ENCODE measurements around the gene ZDHHC14. TPM values are rescaled to one million over a fixed set of nuclear protein-coding genes. Genes with fewer than 3 reads are reported as not detected.
A peak's percentile ranks its signal among the peaks of the same experiment; 100 is the strongest.

The ZDHHC14 gene
- total RNA-seq, 1 donor from 2014 or later, result 5.1 TPM

DNA sequence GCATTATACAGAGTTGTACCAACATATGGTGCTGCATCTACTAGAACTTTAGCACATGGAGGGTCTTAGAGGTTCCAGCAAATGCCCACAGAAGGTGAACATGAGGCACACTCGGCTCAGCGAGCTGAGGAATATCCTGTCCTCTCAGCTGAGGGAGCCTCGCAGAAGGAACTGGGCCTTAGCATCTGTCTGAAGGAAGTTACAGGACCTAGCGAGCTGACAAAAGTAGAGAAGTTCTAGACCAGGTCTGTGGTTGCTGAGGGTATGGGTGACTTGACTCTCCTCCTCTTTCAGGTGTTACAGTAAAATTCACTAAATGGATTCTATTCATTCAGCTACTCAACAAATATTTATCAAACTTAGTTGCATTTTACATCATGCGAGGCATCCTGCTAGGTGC, 157.2 kb downstream of the ZDHHC14 start:
- no peak for DNase-seq
- H3K4me1 Mint-ChIP-seq (ENCODE audit: low read depth, unreplicated experiment), result peaks cover 32% of the 10 kb centered on the region
- H3K36me3 Mint-ChIP-seq (ENCODE audit: unreplicated experiment), result peaks cover 8% of the 10 kb centered on the region
- peaks cover 7% of the 10 kb centered on the region for H3K27me3 Mint-ChIP-seq (ENCODE audit: unreplicated experiment)
- no peak overlapping the region for H3K4me3 Mint-ChIP-seq (ENCODE audit: unreplicated experiment)
- no peak overlapping the region for H3K27ac Mint-ChIP-seq (ENCODE audit: unreplicated experiment)
- peaks cover 9% of the 10 kb centered on the region for H3K9me3 Mint-ChIP-seq (ENCODE audit: unreplicated experiment)
- TF ChIP-seq, protein P1, sequence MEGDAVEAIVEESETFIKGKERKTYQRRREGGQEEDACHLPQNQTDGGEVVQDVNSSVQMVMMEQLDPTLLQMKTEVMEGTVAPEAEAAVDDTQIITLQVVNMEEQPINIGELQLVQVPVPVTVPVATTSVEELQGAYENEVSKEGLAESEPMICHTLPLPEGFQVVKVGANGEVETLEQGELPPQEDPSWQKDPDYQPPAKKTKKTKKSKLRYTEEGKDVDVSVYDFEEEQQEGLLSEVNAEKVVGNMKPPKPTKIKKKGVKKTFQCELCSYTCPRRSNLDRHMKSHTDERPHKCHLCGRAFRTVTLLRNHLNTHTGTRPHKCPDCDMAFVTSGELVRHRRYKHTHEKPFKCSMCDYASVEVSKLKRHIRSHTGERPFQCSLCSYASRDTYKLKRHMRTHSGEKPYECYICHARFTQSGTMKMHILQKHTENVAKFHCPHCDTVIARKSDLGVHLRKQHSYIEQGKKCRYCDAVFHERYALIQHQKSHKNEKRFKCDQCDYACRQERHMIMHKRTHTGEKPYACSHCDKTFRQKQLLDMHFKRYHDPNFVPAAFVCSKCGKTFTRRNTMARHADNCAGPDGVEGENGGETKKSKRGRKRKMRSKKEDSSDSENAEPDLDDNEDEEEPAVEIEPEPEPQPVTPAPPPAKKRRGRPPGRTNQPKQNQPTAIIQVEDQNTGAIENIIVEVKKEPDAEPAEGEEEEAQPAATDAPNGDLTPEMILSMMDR (IDR thresholded peaks at IDR 0.05; ENCODE audit: partially characterized antibody, unreplicated experiment), result no peak

DNA sequence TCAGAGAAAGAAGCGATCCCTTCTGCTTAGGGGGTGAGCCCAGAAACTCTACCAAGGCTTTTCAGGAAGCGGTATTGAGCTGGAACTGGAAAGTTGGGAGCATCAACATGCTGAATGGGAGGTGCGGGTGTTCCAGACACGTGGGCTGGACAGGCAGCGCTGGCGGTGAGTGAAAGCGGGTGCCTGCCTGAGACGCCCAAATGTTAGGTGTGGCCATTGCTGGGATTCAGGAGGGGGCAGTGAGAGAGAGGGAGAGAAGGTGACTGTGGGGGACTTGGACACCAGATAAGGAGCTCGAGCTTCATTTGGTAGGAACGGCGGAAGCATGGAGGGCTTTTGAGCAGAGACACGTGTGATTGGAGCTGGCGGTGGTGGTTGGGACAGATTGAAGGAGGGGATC, 157.7 kb downstream of the ZDHHC14 start:
- peaks cover 27% of the 10 kb centered on the region for H3K4me1 Mint-ChIP-seq (ENCODE audit: low read depth, unreplicated experiment)
- peaks cover 6% of the 10 kb centered on the region for H3K27me3 Mint-ChIP-seq (ENCODE audit: unreplicated experiment)
- no peak overlapping the region for H3K27ac Mint-ChIP-seq (ENCODE audit: unreplicated experiment)
- TF ChIP-seq, protein P1 (IDR thresholded peaks at IDR 0.05; ENCODE audit: partially characterized antibody, unreplicated experiment), result no peak
- H3K36me3 Mint-ChIP-seq (ENCODE audit: unreplicated experiment), result peaks cover 8% of the 10 kb centered on the region
- peak overlapping the region; percentile 16 for H3K4me3 Mint-ChIP-seq (ENCODE audit: unreplicated experiment)
- peaks cover 11% of the 10 kb centered on the region for H3K9me3 Mint-ChIP-seq (ENCODE audit: unreplicated experiment)
- no peak for DNase-seq

DNA sequence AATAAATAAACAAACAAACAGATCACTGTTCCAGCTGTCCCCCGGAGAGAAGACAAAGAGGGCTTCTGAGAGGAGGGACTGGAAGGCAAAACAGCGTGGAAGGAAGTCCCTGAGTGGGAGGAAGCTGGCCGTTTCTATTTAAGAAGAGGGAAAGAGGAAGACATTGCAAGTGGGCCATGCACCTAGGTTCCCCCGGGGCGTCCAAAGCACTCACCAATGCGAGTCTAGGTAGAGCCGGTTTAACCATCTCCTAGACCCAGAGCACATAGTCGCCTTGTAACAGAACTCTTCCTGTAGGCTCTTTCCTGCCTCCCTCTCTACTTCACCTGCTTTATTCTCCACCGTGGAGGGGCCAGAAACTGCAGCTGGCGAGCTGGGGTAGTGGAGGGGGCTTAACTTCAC, 158.4 kb downstream of the ZDHHC14 start:
- TF ChIP-seq, protein P1 (IDR thresholded peaks at IDR 0.05; ENCODE audit: partially characterized antibody, unreplicated experiment), result no peak

DNA sequence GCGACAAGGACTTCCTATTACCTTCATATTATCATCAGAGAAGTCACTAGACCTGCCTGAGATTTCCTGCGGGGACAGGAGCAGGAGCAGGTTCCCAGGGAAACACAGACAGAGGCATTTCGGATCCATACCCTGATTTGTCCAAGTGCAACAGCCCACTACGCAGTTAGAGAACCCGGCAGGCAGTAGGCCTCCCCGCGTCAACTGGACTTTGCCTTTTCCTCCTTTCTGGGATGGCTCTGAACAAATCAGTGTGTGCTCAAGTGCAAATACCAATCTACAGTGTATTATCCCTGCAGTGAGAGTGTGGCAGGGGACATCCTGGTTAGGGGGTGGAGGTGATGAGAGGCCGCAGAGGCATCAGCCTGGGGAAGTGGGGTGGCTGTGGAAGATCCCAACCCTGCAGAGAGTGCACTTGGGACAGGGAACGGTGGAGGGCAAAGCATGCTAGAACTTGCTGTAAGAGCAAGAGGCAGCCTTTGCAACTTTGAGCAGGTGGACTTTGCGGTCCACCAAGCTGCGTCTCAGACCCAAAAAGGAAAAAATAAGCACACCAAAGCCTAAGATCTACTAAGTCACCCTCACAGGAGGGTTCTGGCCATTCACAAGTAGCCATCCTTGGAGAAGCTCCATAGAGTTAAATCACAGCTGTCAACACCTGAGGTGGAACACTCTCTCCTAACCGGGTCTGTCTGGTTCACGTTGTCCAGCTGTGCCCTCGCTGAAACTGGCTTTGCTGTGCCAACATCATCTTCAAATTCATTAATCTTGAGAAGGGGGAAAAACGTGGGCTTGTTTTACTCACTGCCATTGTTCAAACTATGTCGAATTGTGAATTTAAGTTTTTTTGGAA, 159.1 kb downstream of the ZDHHC14 start:
- H3K27me3 Mint-ChIP-seq (ENCODE audit: unreplicated experiment), result peaks cover 6% of the 10 kb centered on the region
- no peak overlapping the region for H3K27ac Mint-ChIP-seq (ENCODE audit: unreplicated experiment)
- peaks cover 23% of the 10 kb centered on the region for H3K4me1 Mint-ChIP-seq (ENCODE audit: low read depth, unreplicated experiment)
- DNase-seq, result no peak
- no peak overlapping the region for H3K4me3 Mint-ChIP-seq (ENCODE audit: unreplicated experiment)
- peaks cover 8% of the 10 kb centered on the region for H3K36me3 Mint-ChIP-seq (ENCODE audit: unreplicated experiment)
- H3K9me3 Mint-ChIP-seq (ENCODE audit: unreplicated experiment), result peaks cover 11% of the 10 kb centered on the region
- TF ChIP-seq, protein P1 (IDR thresholded peaks at IDR 0.05; ENCODE audit: partially characterized antibody, unreplicated experiment), result no peak

More for the DNA sequence above, 158.4 kb downstream of the ZDHHC14 start:
- no peak overlapping the region for H3K27ac Mint-ChIP-seq (ENCODE audit: unreplicated experiment)
- peaks cover 24% of the 10 kb centered on the region for H3K4me1 Mint-ChIP-seq (ENCODE audit: low read depth, unreplicated experiment)
- H3K36me3 Mint-ChIP-seq (ENCODE audit: unreplicated experiment), result peaks cover 8% of the 10 kb centered on the region
- no peak for DNase-seq
- peaks cover 11% of the 10 kb centered on the region for H3K9me3 Mint-ChIP-seq (ENCODE audit: unreplicated experiment)
- peaks cover 6% of the 10 kb centered on the region for H3K27me3 Mint-ChIP-seq (ENCODE audit: unreplicated experiment)
- no peak overlapping the region for H3K4me3 Mint-ChIP-seq (ENCODE audit: unreplicated experiment)

Measured in glutamatergic neuron (in vitro differentiated cells).